Activated T-cell treated with anti-CD3 and anti-CD28 coated beads for 4 hours (primary cell): ENCODE measurements around the gene ANXA8.

Source experiments
- DNase-seq: peaks from one replicate; pipeline ENCODE4 v3.0.0-alpha.2; 2020

ANXA8 gene

GRCh38 chr10:47445720-47446119 lies 38.2 kb downstream of the ANXA8 start:
- no peak for DNase-seq

- no peak for DNase-seq
These were observed 39.9 kb downstream of the ANXA8 start for GRCh38 chr10:47444047-47444446.

GRCh38 chr10:47443145-47443544 lies 40.8 kb downstream of the ANXA8 start:
- DNase-seq: no peak

GRCh38 chr10:47442351-47442750 lies 41.6 kb downstream of the ANXA8 start:
- DNase-seq: no peak

GRCh38 chr10:47441938-47442337 lies 42.0 kb downstream of the ANXA8 start:
- DNase-seq: no peak

- DNase-seq: no peak
These were observed 43.7 kb downstream of the ANXA8 start for GRCh38 chr10:47440207-47440606.

- no peak for DNase-seq
These were observed 44.9 kb downstream of the ANXA8 start for GRCh38 chr10:47438857-47439474.

GRCh38 chr10:47435081-47435480 lies 48.8 kb downstream of the ANXA8 start:
- no peak for DNase-seq

GRCh38 chr10:47425813-47426419 lies 58.0 kb downstream of the ANXA8 start:
- no peak for DNase-seq

- DNase-seq: no peak
These were observed 59.7 kb downstream of the ANXA8 start for GRCh38 chr10:47424231-47424630.

- no peak for DNase-seq
These were observed 60.4 kb downstream of the ANXA8 start for GRCh38 chr10:47423476-47423875.

GRCh38 chr10:47421057-47421952 lies 62.6 kb downstream of the ANXA8 start:
- DNase-seq: no peak

GRCh38 chr10:47420305-47421056 lies 63.4 kb downstream of the ANXA8 start:
- no peak for DNase-seq

GRCh38 chr10:47419421-47419820 lies 64.5 kb downstream of the ANXA8 start:
- DNase-seq: no peak

- no peak for DNase-seq
These were observed 64.9 kb downstream of the ANXA8 start for GRCh38 chr10:47418966-47419365.

GRCh38 chr10:47418321-47418720 lies 65.6 kb downstream of the ANXA8 start:
- DNase-seq: no peak
